A549 (cell line): Measurements from ENCODE around the gene HBG2. TPM values are rescaled to one million over a fixed set of nuclear protein-coding genes. Genes with fewer than 3 reads are reported as not detected.
"Not testable (repeated sequence)": the region's sequence is repeated elsewhere in the genome, so short reads cannot be mapped to it uniquely, and the experiment has no call there.

ENCODE experiments used
- ATAC-seq, 2 experiments: fragments of 200-7000 bp in 1 of 2; fragments of >200 bp in 1 of 2; cut with Nextera tagmentation in 1 of 2; cut with Tn5 transposase in 1 of 2; 3 replicates each; pipeline versions ENCODE4 v1.8.0 to v1.9.1; 2018 to 2020; ENCODE audit warnings: mild to moderate bottlenecking in 1 of 2, moderate library complexity in 1 of 2
- CTCF ChIA-PET: fragments of 300-600 bp; sonication (Branson Sonifier 250); formaldehyde crosslinking; extraction: SDS; loops from one replicate; lab custom pipeline; 2021; ENCODE audit warnings: antibody characterized with exemption, inconsistent platforms; lab: Yijun Ruan, JAX
- POLR2A ChIA-PET: fragments of 350-600 bp; formaldehyde crosslinking; extraction: SDS; loops from one replicate; lab custom pipeline; 2021; ENCODE audit warnings: antibody characterized with exemption, inconsistent platforms; lab: Yijun Ruan, JAX
- DNase-seq, 2 experiments: peaks; one replicate each; pipeline versions ENCODE4 v3.0.0 to v3.0.0-alpha.2; 2011 to 2016; ENCODE audit warnings: low read depth in 1 of 2, low spot score in 1 of 2
- FAIRE-seq: peaks from 2 replicates; lab custom pipeline; 2011; peaks lifted over from hg19 to GRCh38; lab: Jason Lieb, UNC
- H3K27ac ChIP-seq, 2 experiments: fragments of >200 bp; sonication (Bioruptor Twin); formaldehyde crosslinking; 3 replicates each; pipeline ENCODE4 v1.5.1; 2016 to 2017
- H3K4me1 ChIP-seq: fragments of >200 bp; sonication (Bioruptor Twin); formaldehyde crosslinking; 3 replicates; pipeline ENCODE4 v1.6.1; 2016
- H3K4me2 ChIP-seq: fragments of >200 bp; sonication (Bioruptor Twin); formaldehyde crosslinking; 3 replicates; pipeline ENCODE4 v1.6.1; 2016
- H3K4me3 ChIP-seq: fragments of >200 bp; sonication (Bioruptor Twin); formaldehyde crosslinking; 3 replicates; pipeline ENCODE4 v1.5.1; 2016
- H3K9me3 ChIP-seq: fragments of >200 bp; sonication (Bioruptor Twin); formaldehyde crosslinking; 3 replicates; pipeline ENCODE4 v1.6.1; 2016
- ATOH8 ChIP-seq: fragments of 250-450 bp; sonication (Bioruptor Pico); IDR thresholded peaks from 2 replicates; pipeline ENCODE4 v1.5.0; 2020; ENCODE audit warnings: low read depth, mild to moderate bottlenecking, moderate library complexity
- CBX2 ChIP-seq: fragments of 200-600 bp; sonication (generic); IDR thresholded peaks from 2 replicates; pipeline ENCODE4 v1.6.1; 2016; ENCODE audit warnings: low read depth, mild to moderate bottlenecking, borderline replicate concordance
- CHD2 ChIP-seq: fragments of 150-350 bp; IDR thresholded peaks from 2 replicates; pipeline ENCODE4 v1.6.1; 2014; ENCODE audit warnings: low read length; ENCODE audit not compliant: partially characterized antibody
- E2F6 ChIP-seq: IDR thresholded peaks from 2 replicates; pipeline ENCODE4 v1.6.1; 2012; ENCODE audit warnings: low read depth, borderline replicate concordance
- EHMT2 ChIP-seq: fragments of 200-600 bp; sonication (generic); IDR thresholded peaks from 2 replicates; pipeline ENCODE4 v1.6.1; 2016; ENCODE audit warnings: antibody characterized with exemption, low read depth, mild to moderate bottlenecking, moderate library complexity
- FOSL2 ChIP-seq, 2 experiments: fragments of 450-650 bp in 1 of 2; fragments of >200 bp in 1 of 2; sonication (Bioruptor Twin) in 1 of 2; formaldehyde crosslinking; IDR thresholded peaks; 2 replicates each; pipeline versions ENCODE4 v1.5.0 to v1.6.1; 2016 to 2020; ENCODE audit warnings: mild to moderate bottlenecking in 1 of 2, moderate library complexity in 1 of 2
- FOXS1 ChIP-seq: fragments of 250-450 bp; sonication (Bioruptor Pico); IDR thresholded peaks from 2 replicates; pipeline ENCODE4 v1.5.0; 2020; ENCODE audit warnings: mild to moderate bottlenecking, moderate library complexity
- GATA3 ChIP-seq: IDR thresholded peaks from 2 replicates; pipeline ENCODE4 v1.6.1; 2012; ENCODE audit warnings: borderline replicate concordance
- HES2 ChIP-seq: fragments of >200 bp; sonication (Bioruptor Twin); formaldehyde crosslinking; IDR thresholded peaks from 2 replicates; pipeline ENCODE4 v1.6.1; 2016
- HEYL ChIP-seq: fragments of 250-450 bp; sonication (Bioruptor Pico); IDR thresholded peaks from 2 replicates; pipeline ENCODE4 v1.8.0; 2021; ENCODE audit warnings: mild to moderate bottlenecking, moderate library complexity
- MAX ChIP-seq: IDR thresholded peaks from 2 replicates; pipeline ENCODE4 v1.6.1; 2012
- MAZ ChIP-seq: fragments of 150-350 bp; IDR thresholded peaks from 2 replicates; pipeline ENCODE4 v1.6.1; 2014; ENCODE audit warnings: antibody characterized with exemption, low read depth, low read length, borderline replicate concordance
- PBX3 ChIP-seq: IDR thresholded peaks from 2 replicates; pipeline ENCODE4 v1.6.1; 2012
- PHF8 ChIP-seq: fragments of 200-600 bp; sonication (generic); IDR thresholded peaks from 2 replicates; pipeline ENCODE4 v1.6.1; 2016; ENCODE audit warnings: low read depth, mild to moderate bottlenecking, antibody characterized with exemption, moderate library complexity, borderline replicate concordance
- POLR2A ChIP-seq: IDR thresholded peaks from 2 replicates; pipeline ENCODE4 v1.6.1; 2012; ENCODE audit warnings: mild to moderate bottlenecking, low read length
- RFX5 ChIP-seq: fragments of 450-650 bp; IDR thresholded peaks from 2 replicates; pipeline ENCODE4 v1.7.1; 2014; ENCODE audit warnings: antibody characterized with exemption, mild to moderate bottlenecking, moderate library complexity
- TFCP2L1 ChIP-seq: fragments of 250-450 bp; sonication (Bioruptor Pico); IDR thresholded peaks from 2 replicates; pipeline ENCODE4 v1.5.0; 2021; ENCODE audit warnings: mild to moderate bottlenecking
- TP53 ChIP-seq: fragments of 250-450 bp; sonication (Bioruptor Pico); IDR thresholded peaks from 2 replicates; pipeline ENCODE4 v1.5.0; 2021; ENCODE audit warnings: mild to moderate bottlenecking, moderate library complexity
- USF2 ChIP-seq: fragments of 450-650 bp; IDR thresholded peaks from 2 replicates; pipeline ENCODE4 v1.6.1; 2014; ENCODE audit warnings: antibody characterized with exemption
- ZSCAN20 ChIP-seq: fragments of 250-450 bp; sonication (Bioruptor Pico); IDR thresholded peaks from 2 replicates; pipeline ENCODE4 v1.8.0; 2022; ENCODE audit warnings: mild to moderate bottlenecking, moderate library complexity
- WGBS: methylation state at CpG from one replicate; pipeline ENCODE4 v1.1.6; 2017; ENCODE audit errors: missing lambda C conversion rate; 5-methylcytosine and 5-hydroxymethylcytosine counted together
- polyA plus RNA-seq, 4 experiments: library from polyadenylated mRNA; depleted of rRNA in 3 of 4; stranded (reverse); fragments of >200 nt; fragmentation: RNase III in 1 of 4; extraction: RNeasy Plus Mini Kit Qiagen cat#74134 plus additional on column Dnase treatment in 1 of 4; gene quantifications; 2 replicates in 3 of 4; 3 replicates in 1 of 4; pipeline ENCODE4 v1.2.3, GENCODE V29; 2011 to 2017

Gene HBG2
- polyA plus RNA-seq, 2 of the 4 experiments (the other 2 are of a cell fraction), result not detected

- H3K4me1 ChIP-seq, result no peaks in the 10 kb centered on the region
- TF ChIP-seq FOSL2 (IDR thresholded peaks at IDR 0.05), result no peak
- TF ChIP-seq FOSL2 (CRISPR knock-in tag; IDR thresholded peaks at IDR 0.05), result no peak
- TF ChIP-seq MAZ, result no peak
- no peak for TF ChIP-seq CHD2
- TF ChIP-seq RFX5, result no peak
- no peak for TF ChIP-seq USF2
- no peak for TF ChIP-seq TP53 (CRISPR knock-in tag)
- TF ChIP-seq CBX2, result no peak
- no peak for TF ChIP-seq PHF8
- TF ChIP-seq PBX3, result no peak
- no peak for TF ChIP-seq E2F6
- no peak for TF ChIP-seq ATOH8 (CRISPR knock-in tag)
- TF ChIP-seq GATA3, result no peak
- TF ChIP-seq POLR2A, result no peak
- no peak for TF ChIP-seq ZSCAN20 (CRISPR knock-in tag)
- no peak for TF ChIP-seq EHMT2
- TF ChIP-seq HEYL (CRISPR knock-in tag), result no peak
- no peak for TF ChIP-seq FOXS1 (CRISPR knock-in tag)
- no peak for TF ChIP-seq HES2
- no peak for TF ChIP-seq TFCP2L1 (CRISPR knock-in tag)
- no peak for TF ChIP-seq MAX
- H3K27ac ChIP-seq, result no peak overlapping the region
- ChIA-PET CTCF (interaction anchor here (0.7 to 1.3 kb wide), 3 partner anchors 83 to 1314 kb away, joined by 3 to 4 read pairs (median 3); partner anchors contain the start of gene TAF10), POLR2A (no interaction called here)
- WGBS, result 41% methylated on average over 4 of the region's 4 CpGs
- FAIRE-seq (no peak), ATAC-seq (no peak), DNase-seq (no peak)
- no peak overlapping the region for H3K4me3 ChIP-seq
- no peaks in the 10 kb centered on the region for H3K9me3 ChIP-seq
- H3K4me2 ChIP-seq, result no peak overlapping the region
Observed at GRCh38 chr11:5297721-5298323, 43.2 kb upstream of the HBG2 start.

GRCh38 chr11:5294342-5294995, 39.9 kb upstream of the HBG2 start:
- FAIRE-seq, ATAC-seq, H3K27ac ChIP-seq, POLR2A ChIA-PET, H3K4me1 ChIP-seq, H3K4me2 ChIP-seq, DNase-seq, H3K4me3 ChIP-seq, CTCF ChIA-PET, H3K9me3 ChIP-seq: not testable (repeated sequence)
- 78% methylated on average over 16 of the region's 41 CpGs for WGBS
